ENCODE measurements around the gene LRRC31. TPM values are rescaled to one million over a fixed set of nuclear protein-coding genes. Genes with fewer than 3 reads are reported as not detected.

LRRC31 gene
- total RNA-seq = under 1 TPM in 1 of 4 donors, not detected in 3; 0.35 TPM

GRCh38 chr3:169869484-169870220 lies at the start of gene LRRC31:
TSS of gene LRRC31 (minus strand) at chr3:169869935. CDS start at chr3:169869807, 128 bp downstream.
- Histone ChIP-seq H3K4me1 (no peaks in the 10 kb centered on the region), H3K36me3 (no peaks in the 10 kb centered on the region), H3K4me3 (no peak within 1 kb of the TSS), H3K9me3 (no peaks in the 10 kb centered on the region), H3K27me3 (no peaks in the 10 kb centered on the region), H3K27ac (no peak within 1 kb of the TSS)
- intact Hi-C loops (cut with DNase I; ENCODE audit: low total_unique reads) = no loop called here
- no peak for DNase-seq
- TF ChIP-seq, protein P1, sequence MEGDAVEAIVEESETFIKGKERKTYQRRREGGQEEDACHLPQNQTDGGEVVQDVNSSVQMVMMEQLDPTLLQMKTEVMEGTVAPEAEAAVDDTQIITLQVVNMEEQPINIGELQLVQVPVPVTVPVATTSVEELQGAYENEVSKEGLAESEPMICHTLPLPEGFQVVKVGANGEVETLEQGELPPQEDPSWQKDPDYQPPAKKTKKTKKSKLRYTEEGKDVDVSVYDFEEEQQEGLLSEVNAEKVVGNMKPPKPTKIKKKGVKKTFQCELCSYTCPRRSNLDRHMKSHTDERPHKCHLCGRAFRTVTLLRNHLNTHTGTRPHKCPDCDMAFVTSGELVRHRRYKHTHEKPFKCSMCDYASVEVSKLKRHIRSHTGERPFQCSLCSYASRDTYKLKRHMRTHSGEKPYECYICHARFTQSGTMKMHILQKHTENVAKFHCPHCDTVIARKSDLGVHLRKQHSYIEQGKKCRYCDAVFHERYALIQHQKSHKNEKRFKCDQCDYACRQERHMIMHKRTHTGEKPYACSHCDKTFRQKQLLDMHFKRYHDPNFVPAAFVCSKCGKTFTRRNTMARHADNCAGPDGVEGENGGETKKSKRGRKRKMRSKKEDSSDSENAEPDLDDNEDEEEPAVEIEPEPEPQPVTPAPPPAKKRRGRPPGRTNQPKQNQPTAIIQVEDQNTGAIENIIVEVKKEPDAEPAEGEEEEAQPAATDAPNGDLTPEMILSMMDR (IDR thresholded peaks at IDR 0.05) = no peak

- Histone ChIP-seq H3K27me3 (no peaks in the 10 kb centered on the region), H3K4me3 (no peak overlapping the region), H3K4me1 (no peaks in the 10 kb centered on the region), H3K36me3 (no peaks in the 10 kb centered on the region), H3K27ac (no peak overlapping the region), H3K9me3 (no peaks in the 10 kb centered on the region)
- DNase-seq = no peak
- TF ChIP-seq, protein P1 (IDR thresholded peaks at IDR 0.05) = no peak
- no peak for TF ChIP-seq POLR2A (IDR thresholded peaks at IDR 0.05)
- intact Hi-C loops (cut with DNase I; ENCODE audit: low total_unique reads) = no loop called here
Observed at GRCh38 chr3:169914321-169914720, 44.6 kb upstream of the LRRC31 start.

DNA sequence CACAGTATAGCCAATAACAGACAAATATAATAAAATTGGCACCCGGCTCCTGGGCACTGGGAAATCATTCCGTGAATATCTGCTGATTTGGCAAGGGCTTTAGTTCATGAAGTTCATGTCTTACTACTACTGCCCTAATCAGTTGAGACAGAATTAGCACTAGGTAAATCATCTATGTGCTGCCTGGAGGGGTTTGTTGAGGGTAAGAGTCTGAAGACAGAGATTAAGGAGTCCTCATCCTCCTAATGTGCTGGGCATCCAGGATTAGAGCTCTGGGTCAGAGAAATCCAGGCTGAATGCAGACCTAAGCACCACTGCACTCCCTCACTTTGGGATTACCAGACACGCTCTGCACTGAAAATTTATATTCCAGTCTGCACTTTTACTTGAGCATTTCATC lies 43.6 kb upstream of the LRRC31 start:
- H3K27ac ChIP-seq = no peak overlapping the region
- intact Hi-C loops (cut with DNase I; ENCODE audit: low total_unique reads) = no loop called here
- H3K9me3 ChIP-seq = no peaks in the 10 kb centered on the region
- no peak for DNase-seq
- no peaks in the 10 kb centered on the region for H3K4me1 ChIP-seq
- no peak for TF ChIP-seq POLR2A (IDR thresholded peaks at IDR 0.05)
- TF ChIP-seq, protein P1 (IDR thresholded peaks at IDR 0.05) = no peak
- no peak overlapping the region for H3K4me3 ChIP-seq
- no peaks in the 10 kb centered on the region for H3K36me3 ChIP-seq
- H3K27me3 ChIP-seq = no peaks in the 10 kb centered on the region

GRCh38 chr3:169911272-169911671 lies 41.5 kb upstream of the LRRC31 start, which contains the start of gene SAMD7:
TSS of gene SAMD7 (plus strand) at chr3:169911572. CDS start at chr3:169919499, 7,927 bp downstream.
- peaks cover 0 to 4% of the 10 kb centered on the region in 2 donors for H3K27me3 ChIP-seq
- intact Hi-C loops (cut with DNase I; ENCODE audit: low total_unique reads) = no loop called here
- no peak within 1 kb of the TSS for H3K4me3 ChIP-seq
- H3K36me3 ChIP-seq = no peaks in the 10 kb centered on the region
- H3K4me1 ChIP-seq = no peaks in the 10 kb centered on the region
- no peak for DNase-seq
- H3K27ac ChIP-seq = no peak within 1 kb of the TSS
- no peaks in the 10 kb centered on the region for H3K9me3 ChIP-seq
- no peak for TF ChIP-seq POLR2A (IDR thresholded peaks at IDR 0.05)
- TF ChIP-seq, protein P1 (IDR thresholded peaks at IDR 0.05) = no peak

GRCh38 chr3:169907944-169908343 lies 38.2 kb upstream of the LRRC31 start:
- Histone ChIP-seq H3K4me3 (no peak overlapping the region), H3K27ac (no peak overlapping the region)
- TF ChIP-seq, protein P1 (IDR thresholded peaks at IDR 0.05) = no peak
- no peak for TF ChIP-seq POLR2A (IDR thresholded peaks at IDR 0.05)

More at GRCh38 chr3:169907944-169908343, 38.2 kb upstream of the LRRC31 start:
- H3K9me3 ChIP-seq = no peaks in the 10 kb centered on the region
- H3K27me3 ChIP-seq = peaks cover 0 to 4% of the 10 kb centered on the region in 2 donors
- intact Hi-C loops (cut with DNase I; ENCODE audit: low total_unique reads) = no loop called here
- H3K4me1 ChIP-seq = no peaks in the 10 kb centered on the region
- no peaks in the 10 kb centered on the region for H3K36me3 ChIP-seq
- no peak for DNase-seq
